Ureter (tissue), 1 donor: ENCODE data around the gene TMEM106B. TPM values are rescaled to one million over a fixed set of nuclear protein-coding genes. Genes with fewer than 3 reads are reported as not detected.

Source experiments
- total RNA-seq: library from RNA; stranded (reverse); gene quantifications from one replicate; pipeline ENCODE4 v1.2.4, GENCODE V29; 2023
- donor health status: DM: yes; HTN: yes; CAD: no.

TMEM106B gene
- total RNA-seq, 1 donor from 2014 or later: 56.6 TPM

Other genes starting within 250 kb of the TMEM106B start
- 2.6 TPM for gene VWDE, start 192.6 kb downstream of the TMEM106B start, total RNA-seq